HCT116 (cell line): ENCODE results near the gene FREM3. TPM values are rescaled to one million over a fixed set of nuclear protein-coding genes. Genes with fewer than 3 reads are reported as not detected.

Experiments
- ATAC-seq: fragments of 200-7000 bp; cut with Tn5 transposase; 2 replicates; pipeline ENCODE4 v1.9.1; 2020; ENCODE audit warnings: mild to moderate bottlenecking, moderate library complexity
- BruUV-seq: library from RNA; stranded (reverse); fragments of 400-500 nt; replicated peaks from 2 replicates; lab custom pipeline; 2021; lab: Mats Ljungman, UMichigan
- CTCF ChIA-PET: fragments of 300-600 bp; sonication (Branson Sonifier 250); formaldehyde crosslinking; loops from one replicate; lab custom pipeline; 2021; ENCODE audit warnings: antibody characterized with exemption; lab: Charles Lee
- POLR2A ChIA-PET: fragments of 300-600, 350-600 bp; sonication (Branson Sonifier 250); formaldehyde crosslinking; loops from one replicate; lab custom pipeline; 2021; ENCODE audit warnings: antibody characterized with exemption; lab: Charles Lee
- RAD21 ChIA-PET, 2 experiments: fragments of 300-600 bp; sonication (Branson Sonifier 250); formaldehyde crosslinking; loops; one replicate each; lab custom pipeline; 2023; ENCODE audit warnings: low total read pairs in 2 of 2; ENCODE audit not compliant: uncharacterized antibody in 2 of 2, unreplicated experiment in 2 of 2, low non-redundant PET in 1 of 2; lab: Charles Lee
- DNase-seq: peaks from one replicate; pipeline ENCODE4 v3.0.0-alpha.2; 2010; ENCODE audit warnings: low read depth, low spot score
- H2AFZ ChIP-seq: fragments of 200-600 bp; shearing (Covaris generic), sonication (generic); 2 replicates; pipeline ENCODE4 v1.6.1; 2017; ENCODE audit warnings: low read depth, mixed run types, mixed read lengths, antibody characterized with exemption, low read length; ENCODE audit not compliant: poor library complexity, severe bottlenecking
- H3K27ac ChIP-seq: 2 replicates; pipeline ENCODE4 v1.5.1; 2012; ENCODE audit warnings: low read depth, low read length
- H3K27me3 ChIP-seq: fragments of 200-600 bp; sonication (generic); 2 replicates; pipeline ENCODE4 v1.6.1; 2016; ENCODE audit warnings: mixed run types, low read length, mixed read lengths; ENCODE audit not compliant: insufficient read depth
- H3K36me3 ChIP-seq, 2 experiments: fragments of 200-500 bp in 1 of 2; fragments of 200-600 bp in 1 of 2; sonication (Bioruptor generic) in 1 of 2; sonication (generic) in 1 of 2; 2 replicates each; pipeline versions ENCODE4 v1.5.1 to v1.6.1; 2014 to 2016; ENCODE audit warnings: low read length in 2 of 2, inconsistent platforms in 1 of 2, mixed read lengths in 1 of 2, mixed run types in 1 of 2; ENCODE audit not compliant: insufficient read depth in 2 of 2, control insufficient read depth in 1 of 2
- H3K4me1 ChIP-seq, 2 experiments: fragments of 200-600 bp in 1 of 2; sonication (generic) in 1 of 2; 2 replicates each; pipeline versions ENCODE4 v1.5.1 to v1.6.1; 2012 to 2017; ENCODE audit warnings: low read length in 2 of 2, inconsistent platforms in 1 of 2, mild to moderate bottlenecking in 1 of 2, mixed read lengths in 1 of 2, mixed run types in 1 of 2, moderate library complexity in 1 of 2; ENCODE audit not compliant: insufficient read depth in 2 of 2, control insufficient read depth in 1 of 2
- H3K4me2 ChIP-seq: fragments of 200-600 bp; sonication (generic); 2 replicates; pipeline ENCODE4 v1.6.1; 2017; ENCODE audit warnings: mixed run types, low read length, mixed read lengths
- H3K4me3 ChIP-seq, 2 experiments: fragments of 200-600 bp in 1 of 2; sonication (generic) in 1 of 2; replicated peaks in 1 of 2; 2 replicates each; pipeline ENCODE4 v1.5.1; 2011 to 2016; ENCODE audit warnings: low read length in 2 of 2, control low read depth in 1 of 2, low read depth in 1 of 2, mild to moderate bottlenecking in 1 of 2, mixed read lengths in 1 of 2, mixed run types in 1 of 2
- H3K79me2 ChIP-seq: fragments of 200-600 bp; sonication (generic); 2 replicates; pipeline ENCODE4 v1.6.1; 2017; ENCODE audit warnings: mild to moderate bottlenecking, mixed run types, low read length, moderate library complexity, mixed read lengths; ENCODE audit not compliant: insufficient read depth
- H3K9ac ChIP-seq: fragments of 200-600 bp; sonication (generic); 2 replicates; pipeline ENCODE4 v1.6.1; 2016; ENCODE audit warnings: low read length, mixed read lengths
- H3K9me2 ChIP-seq: fragments of 200-600 bp; sonication (generic), shearing (Covaris generic); 2 replicates; pipeline ENCODE4 v1.6.1; 2017; ENCODE audit warnings: mixed run types, mild to moderate bottlenecking, moderate library complexity; ENCODE audit not compliant: insufficient read depth
- H3K9me3 ChIP-seq, 2 experiments: fragments of 200-500 bp in 1 of 2; fragments of 200-600 bp in 1 of 2; sonication (Bioruptor generic) in 1 of 2; sonication (generic) in 1 of 2; 2 replicates each; pipeline ENCODE4 v1.6.1; 2014 to 2017; ENCODE audit warnings: low read length in 2 of 2, mixed read lengths in 2 of 2, inconsistent platforms in 1 of 2, low read depth in 1 of 2, mild to moderate bottlenecking in 1 of 2, mixed run types in 1 of 2, moderate library complexity in 1 of 2; ENCODE audit not compliant: control insufficient read depth in 1 of 2, insufficient read depth in 1 of 2
- H4K20me1 ChIP-seq: fragments of 200-600 bp; sonication (generic), shearing (Covaris generic); 2 replicates; pipeline ENCODE4 v1.6.1; 2017; ENCODE audit warnings: mixed run types, mild to moderate bottlenecking, moderate library complexity; ENCODE audit not compliant: insufficient read depth
- EGR1 ChIP-seq: IDR thresholded peaks from 2 replicates; pipeline ENCODE4 v1.6.1; 2012; ENCODE audit warnings: low read depth
- EZH2phosphoT487 ChIP-seq: fragments of 200-600 bp; IDR thresholded peaks from 2 replicates; pipeline ENCODE4 v1.6.1; 2018; ENCODE audit warnings: antibody characterized with exemption, borderline replicate concordance
- TCF7L2 ChIP-seq: IDR thresholded peaks from 2 replicates; pipeline ENCODE4 v1.7.0; 2011; ENCODE audit warnings: borderline replicate concordance, inconsistent platforms; ENCODE audit not compliant: insufficient read depth, insufficient read length; ENCODE audit errors: extremely low read depth
- intact Hi-C: fragments of 100-400 bp; cut with micrococcal nuclease; formaldehyde crosslinking; loops from 2 replicates; pipeline ENCODE4 v1.10.0; 2022
- total RNA-seq: library from RNA; stranded (reverse); gene quantifications from one replicate; pipeline ENCODE4 v1.2.1, GENCODE V29; 2021; ENCODE audit not compliant: unreplicated experiment
- TF ChIP-seq, protein P1 (sequence below): IDR thresholded peaks from 2 replicates; pipeline ENCODE4 v1.6.1; 2012; ENCODE audit warnings: low read depth
- TF ChIP-seq, protein P2 (sequence below), 3 experiments: fragments of 200-600 bp in 1 of 3; sonication (generic) in 1 of 3; IDR thresholded peaks in 2 of 3; conservative IDR thresholded peaks in 1 of 3; 2 replicates each; pipeline ENCODE4 v1.5.1; 2012 to 2017; ENCODE audit warnings: low read depth in 2 of 3, low read length in 2 of 3, antibody characterized with exemption in 1 of 3, borderline replicate concordance in 1 of 3, control low read depth in 1 of 3, mild to moderate bottlenecking in 1 of 3, mixed read lengths in 1 of 3, mixed run types in 1 of 3, moderate library complexity in 1 of 3; ENCODE audit not compliant: insufficient read depth in 1 of 3
- TF ChIP-seq, protein P3 (sequence below): IDR thresholded peaks from 2 replicates; pipeline ENCODE4 v1.6.1; 2012

Gene FREM3
- total RNA-seq, 1 experiment from 2014 or later: not detected

DNA sequence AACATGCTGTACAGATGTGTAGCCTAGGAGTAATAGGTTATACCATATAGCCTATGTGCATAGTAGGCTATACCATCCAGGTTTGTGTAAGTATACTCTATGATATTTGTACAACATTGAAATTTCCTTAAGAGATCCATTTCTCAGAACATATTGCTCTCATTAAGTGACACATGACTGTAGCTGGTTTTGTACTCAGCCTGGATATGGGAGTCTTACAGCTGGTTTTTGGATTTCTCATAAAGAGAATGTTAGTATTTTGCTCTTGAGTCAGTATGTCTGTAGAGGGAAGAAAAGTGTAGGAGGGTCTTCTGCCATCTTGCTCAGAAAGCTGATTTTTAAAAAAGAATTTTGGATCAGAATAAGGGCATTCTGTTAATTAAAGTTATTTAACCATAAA is 101.7 kb downstream of the FREM3 start:
- Histone ChIP-seq H3K9ac (no peak overlapping the region), H2AFZ (no peak overlapping the region), H3K4me1 (no peaks in the 10 kb centered on the region), H4K20me1 (no peaks in the 10 kb centered on the region), H3K4me3 (no peak overlapping the region), H3K27me3 (no peaks in the 10 kb centered on the region), H3K27ac (no peak overlapping the region), H3K9me3 (no peaks in the 10 kb centered on the region), H3K79me2 (no peaks in the 10 kb centered on the region), H3K9me2 (no peaks in the 10 kb centered on the region), H3K4me2 (no peak overlapping the region), H3K36me3 (no peaks in the 10 kb centered on the region)
- ATAC-seq: no peak
- BruUV-seq: no TSS peak
- ChIA-PET CTCF (no interaction called here), RAD21 (no interaction called here), POLR2A (no interaction called here)
- DNase-seq: no peak
- TF ChIP-seq TCF7L2: no peak
- TF ChIP-seq EGR1: no peak
- no peak for TF ChIP-seq EZH2phosphoT487
- TF ChIP-seq, protein P1, sequence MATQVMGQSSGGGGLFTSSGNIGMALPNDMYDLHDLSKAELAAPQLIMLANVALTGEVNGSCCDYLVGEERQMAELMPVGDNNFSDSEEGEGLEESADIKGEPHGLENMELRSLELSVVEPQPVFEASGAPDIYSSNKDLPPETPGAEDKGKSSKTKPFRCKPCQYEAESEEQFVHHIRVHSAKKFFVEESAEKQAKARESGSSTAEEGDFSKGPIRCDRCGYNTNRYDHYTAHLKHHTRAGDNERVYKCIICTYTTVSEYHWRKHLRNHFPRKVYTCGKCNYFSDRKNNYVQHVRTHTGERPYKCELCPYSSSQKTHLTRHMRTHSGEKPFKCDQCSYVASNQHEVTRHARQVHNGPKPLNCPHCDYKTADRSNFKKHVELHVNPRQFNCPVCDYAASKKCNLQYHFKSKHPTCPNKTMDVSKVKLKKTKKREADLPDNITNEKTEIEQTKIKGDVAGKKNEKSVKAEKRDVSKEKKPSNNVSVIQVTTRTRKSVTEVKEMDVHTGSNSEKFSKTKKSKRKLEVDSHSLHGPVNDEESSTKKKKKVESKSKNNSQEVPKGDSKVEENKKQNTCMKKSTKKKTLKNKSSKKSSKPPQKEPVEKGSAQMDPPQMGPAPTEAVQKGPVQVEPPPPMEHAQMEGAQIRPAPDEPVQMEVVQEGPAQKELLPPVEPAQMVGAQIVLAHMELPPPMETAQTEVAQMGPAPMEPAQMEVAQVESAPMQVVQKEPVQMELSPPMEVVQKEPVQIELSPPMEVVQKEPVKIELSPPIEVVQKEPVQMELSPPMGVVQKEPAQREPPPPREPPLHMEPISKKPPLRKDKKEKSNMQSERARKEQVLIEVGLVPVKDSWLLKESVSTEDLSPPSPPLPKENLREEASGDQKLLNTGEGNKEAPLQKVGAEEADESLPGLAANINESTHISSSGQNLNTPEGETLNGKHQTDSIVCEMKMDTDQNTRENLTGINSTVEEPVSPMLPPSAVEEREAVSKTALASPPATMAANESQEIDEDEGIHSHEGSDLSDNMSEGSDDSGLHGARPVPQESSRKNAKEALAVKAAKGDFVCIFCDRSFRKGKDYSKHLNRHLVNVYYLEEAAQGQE: no peak
- TF ChIP-seq, protein P2, sequence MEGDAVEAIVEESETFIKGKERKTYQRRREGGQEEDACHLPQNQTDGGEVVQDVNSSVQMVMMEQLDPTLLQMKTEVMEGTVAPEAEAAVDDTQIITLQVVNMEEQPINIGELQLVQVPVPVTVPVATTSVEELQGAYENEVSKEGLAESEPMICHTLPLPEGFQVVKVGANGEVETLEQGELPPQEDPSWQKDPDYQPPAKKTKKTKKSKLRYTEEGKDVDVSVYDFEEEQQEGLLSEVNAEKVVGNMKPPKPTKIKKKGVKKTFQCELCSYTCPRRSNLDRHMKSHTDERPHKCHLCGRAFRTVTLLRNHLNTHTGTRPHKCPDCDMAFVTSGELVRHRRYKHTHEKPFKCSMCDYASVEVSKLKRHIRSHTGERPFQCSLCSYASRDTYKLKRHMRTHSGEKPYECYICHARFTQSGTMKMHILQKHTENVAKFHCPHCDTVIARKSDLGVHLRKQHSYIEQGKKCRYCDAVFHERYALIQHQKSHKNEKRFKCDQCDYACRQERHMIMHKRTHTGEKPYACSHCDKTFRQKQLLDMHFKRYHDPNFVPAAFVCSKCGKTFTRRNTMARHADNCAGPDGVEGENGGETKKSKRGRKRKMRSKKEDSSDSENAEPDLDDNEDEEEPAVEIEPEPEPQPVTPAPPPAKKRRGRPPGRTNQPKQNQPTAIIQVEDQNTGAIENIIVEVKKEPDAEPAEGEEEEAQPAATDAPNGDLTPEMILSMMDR (IDR thresholded peaks at IDR 0.05 in 2 of 3, conservative IDR thresholded peaks at IDR 0.05 in 1 of 3; ENCODE audit: borderline replicate concordance in 1 of 3, insufficient read depth in 1 of 3, low read depth in 2 of 3, low read length in 2 of 3): no peak
- TF ChIP-seq, protein P3, sequence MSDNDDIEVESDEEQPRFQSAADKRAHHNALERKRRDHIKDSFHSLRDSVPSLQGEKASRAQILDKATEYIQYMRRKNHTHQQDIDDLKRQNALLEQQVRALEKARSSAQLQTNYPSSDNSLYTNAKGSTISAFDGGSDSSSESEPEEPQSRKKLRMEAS: no peak
- intact Hi-C loops: no loop called here
